Osteoblast (primary cell): ENCODE data around the gene SHISA8. TPM values are rescaled to one million over a fixed set of nuclear protein-coding genes. Genes with fewer than 3 reads are reported as not detected.

Source experiments
- DNase-seq: peaks from one replicate; pipeline ENCODE4 v3.0.0; 2011; ENCODE audit warnings: low spot score, mixed read lengths; ENCODE audit not compliant: insufficient read length; ENCODE audit errors: missing footprints
- H2AFZ ChIP-seq: 2 replicates; pipeline ENCODE4 v1.6.0; 2011; ENCODE audit warnings: mild to moderate bottlenecking, low read length
- H3K27ac ChIP-seq: 2 replicates; pipeline ENCODE4 v1.5.1; 2011; ENCODE audit warnings: mild to moderate bottlenecking, low read depth, low read length, moderate library complexity
- H3K27me3 ChIP-seq: 2 replicates; pipeline ENCODE4 v1.6.0; 2012; ENCODE audit warnings: mild to moderate bottlenecking, control low read depth, inconsistent platforms, low read length, moderate library complexity; ENCODE audit not compliant: insufficient read depth
- H3K36me3 ChIP-seq: 2 replicates; pipeline ENCODE4 v1.5.1; 2011; ENCODE audit warnings: mild to moderate bottlenecking, low read length, control low read depth, moderate library complexity; ENCODE audit not compliant: insufficient read depth
- H3K4me1 ChIP-seq: 2 replicates; pipeline ENCODE4 v1.5.1; 2011; ENCODE audit warnings: mild to moderate bottlenecking, low read length, control low read depth, moderate library complexity; ENCODE audit not compliant: insufficient read depth
- H3K4me2 ChIP-seq: 2 replicates; pipeline ENCODE4 v1.6.0; 2011; ENCODE audit warnings: mild to moderate bottlenecking, low read length; ENCODE audit not compliant: insufficient read depth
- H3K4me3 ChIP-seq: fragments of 200-600 bp; sonication (generic); 3 replicates; pipeline ENCODE4 v1.5.1; 2012; ENCODE audit warnings: mild to moderate bottlenecking, low read length, inconsistent platforms; ENCODE audit not compliant: insufficient read depth
- H3K79me2 ChIP-seq: 2 replicates; pipeline ENCODE4 v1.6.0; 2012; ENCODE audit warnings: mild to moderate bottlenecking, low read length, control low read depth, inconsistent platforms; ENCODE audit not compliant: insufficient read depth
- H3K9me3 ChIP-seq: 2 replicates; pipeline ENCODE4 v1.5.1; 2011; ENCODE audit warnings: low read depth, low read length, control low read depth
- H4K20me1 ChIP-seq: 2 replicates; pipeline ENCODE4 v1.6.0; 2012; ENCODE audit warnings: mild to moderate bottlenecking, low read length, control low read depth; ENCODE audit not compliant: insufficient read depth
- CTCF ChIP-seq: IDR thresholded peaks from 2 replicates; pipeline ENCODE4 v1.5.1; 2011; ENCODE audit warnings: mild to moderate bottlenecking, low read depth, low read length, moderate library complexity; ENCODE audit errors: extremely low read depth
- total RNA-seq: library from RNA; depleted of rRNA; stranded (reverse); fragments of >200 nt; gene quantifications from 2 replicates; pipeline ENCODE4 v1.2.3, GENCODE V29; 2012

Gene SHISA8
- total RNA-seq, 1 donor: not detected

GRCh38 chr22:41913842-41914534 lies 886 bp downstream of the SHISA8 start:
- no peak overlapping the region for H3K27ac ChIP-seq
- H3K4me3 ChIP-seq: no peak overlapping the region
- H3K4me2 ChIP-seq: no peak overlapping the region
- H3K36me3 ChIP-seq: no peaks in the 10 kb centered on the region
- H3K27me3 ChIP-seq: peaks cover 74% of the 10 kb centered on the region
- H3K9me3 ChIP-seq: no peaks in the 10 kb centered on the region
- H3K4me1 ChIP-seq: peaks cover 4% of the 10 kb centered on the region
- no peak overlapping the region for H2AFZ ChIP-seq
- DNase-seq: peak; percentile 87
- H4K20me1 ChIP-seq: no peaks in the 10 kb centered on the region
- no peak for TF ChIP-seq CTCF
- H3K79me2 ChIP-seq: no peaks in the 10 kb centered on the region

GRCh38 chr22:41913040-41913719 lies 1.7 kb downstream of the SHISA8 start:
- Histone ChIP-seq H3K9me3 (no peaks in the 10 kb centered on the region), H3K4me3 (no peak overlapping the region), H3K4me2 (no peak overlapping the region), H3K36me3 (no peaks in the 10 kb centered on the region), H3K4me1 (peaks cover 3% of the 10 kb centered on the region), H2AFZ (no peak overlapping the region), H4K20me1 (no peaks in the 10 kb centered on the region), H3K79me2 (no peaks in the 10 kb centered on the region), H3K27ac (no peak overlapping the region), H3K27me3 (peaks cover 76% of the 10 kb centered on the region)
- no peak for TF ChIP-seq CTCF
- DNase-seq: peak; percentile 90

- Histone ChIP-seq H3K9me3 (no peaks in the 10 kb centered on the region), H3K4me1 (no peaks in the 10 kb centered on the region), H4K20me1 (peaks cover 4% of the 10 kb centered on the region), H2AFZ (no peak overlapping the region), H3K36me3 (no peaks in the 10 kb centered on the region), H3K27ac (no peak overlapping the region), H3K4me2 (no peak overlapping the region), H3K27me3 (peaks cover 73% of the 10 kb centered on the region), H3K79me2 (no peaks in the 10 kb centered on the region), H3K4me3 (no peak overlapping the region)
- DNase-seq: peak; percentile 91
- no peak for TF ChIP-seq CTCF
Observed at GRCh38 chr22:41912338-41913039, 2.4 kb downstream of the SHISA8 start.
